ENCODE measurements around the gene ARHGEF28.

The ARHGEF28 gene

DNA sequence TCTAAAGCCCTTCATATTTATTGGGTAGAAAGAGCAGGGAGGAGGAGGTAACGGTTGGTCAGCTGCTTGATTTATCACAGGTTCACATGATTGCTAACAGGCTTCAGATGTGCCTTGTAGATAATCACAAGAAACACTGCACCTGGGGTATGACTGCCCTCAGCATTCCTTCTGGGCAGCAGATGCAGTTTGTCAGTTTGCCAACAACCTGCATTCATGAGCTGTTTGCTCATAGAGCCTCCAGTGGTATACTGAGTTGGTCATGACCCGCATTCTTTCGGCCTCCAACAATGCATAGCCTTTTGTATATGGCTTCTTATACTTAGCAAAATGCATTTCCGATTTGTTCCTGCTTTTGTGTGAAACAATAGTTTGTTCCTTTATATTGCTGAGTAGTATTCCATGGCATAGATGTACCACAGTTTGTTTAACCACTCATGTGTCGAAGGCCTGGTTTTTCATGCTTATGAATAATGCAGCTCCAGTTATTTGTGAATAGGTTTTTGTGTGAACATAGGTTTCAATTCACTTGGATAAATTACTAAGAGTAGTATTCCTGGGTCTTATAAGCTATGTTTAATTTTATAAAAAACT lies 83.6 kb downstream of the ARHGEF28 start:
- no peaks in the 10 kb centered on the region for H3K27me3 ChIP-seq (ENCODE audit: insufficient read depth, low read length, poor library complexity)
- no peaks in the 10 kb centered on the region for H4K20me1 ChIP-seq (ENCODE audit: insufficient read depth, low read length)
- no peaks in the 10 kb centered on the region for H3K9me3 ChIP-seq (ENCODE audit: insufficient read depth, low read length, severe bottlenecking)
- H3K4me3 ChIP-seq (ENCODE audit: low read depth in 1 of 2, low read length in 2 of 2) = no peak overlapping the region
- no peak for DNase-seq
- no peak for TF ChIP-seq EZH2 (IDR thresholded peaks at IDR 0.05; ENCODE audit: borderline replicate concordance, low read depth, low read length, severe bottlenecking)
- TF ChIP-seq, protein P1, sequence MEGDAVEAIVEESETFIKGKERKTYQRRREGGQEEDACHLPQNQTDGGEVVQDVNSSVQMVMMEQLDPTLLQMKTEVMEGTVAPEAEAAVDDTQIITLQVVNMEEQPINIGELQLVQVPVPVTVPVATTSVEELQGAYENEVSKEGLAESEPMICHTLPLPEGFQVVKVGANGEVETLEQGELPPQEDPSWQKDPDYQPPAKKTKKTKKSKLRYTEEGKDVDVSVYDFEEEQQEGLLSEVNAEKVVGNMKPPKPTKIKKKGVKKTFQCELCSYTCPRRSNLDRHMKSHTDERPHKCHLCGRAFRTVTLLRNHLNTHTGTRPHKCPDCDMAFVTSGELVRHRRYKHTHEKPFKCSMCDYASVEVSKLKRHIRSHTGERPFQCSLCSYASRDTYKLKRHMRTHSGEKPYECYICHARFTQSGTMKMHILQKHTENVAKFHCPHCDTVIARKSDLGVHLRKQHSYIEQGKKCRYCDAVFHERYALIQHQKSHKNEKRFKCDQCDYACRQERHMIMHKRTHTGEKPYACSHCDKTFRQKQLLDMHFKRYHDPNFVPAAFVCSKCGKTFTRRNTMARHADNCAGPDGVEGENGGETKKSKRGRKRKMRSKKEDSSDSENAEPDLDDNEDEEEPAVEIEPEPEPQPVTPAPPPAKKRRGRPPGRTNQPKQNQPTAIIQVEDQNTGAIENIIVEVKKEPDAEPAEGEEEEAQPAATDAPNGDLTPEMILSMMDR (IDR thresholded peaks at IDR 0.05; ENCODE audit: borderline replicate concordance, extremely low read depth, low read length, poor library complexity, severe bottlenecking) = no peak
- H3K27ac ChIP-seq (ENCODE audit: low read length) = no peak overlapping the region
- no peak overlapping the region for H3K9ac ChIP-seq (ENCODE audit: low read depth, low read length)
- no peak overlapping the region for H3K4me2 ChIP-seq (ENCODE audit: insufficient read depth, low read length)
- H3K79me2 ChIP-seq (ENCODE audit: insufficient read depth, low read length) = no peaks in the 10 kb centered on the region
- H3K36me3 ChIP-seq (ENCODE audit: insufficient read depth, low read length) = no peaks in the 10 kb centered on the region
- no peak for ATAC-seq (ENCODE audit: insufficient read depth, low read depth)
- H3K4me1 ChIP-seq (ENCODE audit: insufficient read depth, low read length) = no peaks in the 10 kb centered on the region
- no peak overlapping the region for H2AFZ ChIP-seq (ENCODE audit: low read depth, low read length)

DNA sequence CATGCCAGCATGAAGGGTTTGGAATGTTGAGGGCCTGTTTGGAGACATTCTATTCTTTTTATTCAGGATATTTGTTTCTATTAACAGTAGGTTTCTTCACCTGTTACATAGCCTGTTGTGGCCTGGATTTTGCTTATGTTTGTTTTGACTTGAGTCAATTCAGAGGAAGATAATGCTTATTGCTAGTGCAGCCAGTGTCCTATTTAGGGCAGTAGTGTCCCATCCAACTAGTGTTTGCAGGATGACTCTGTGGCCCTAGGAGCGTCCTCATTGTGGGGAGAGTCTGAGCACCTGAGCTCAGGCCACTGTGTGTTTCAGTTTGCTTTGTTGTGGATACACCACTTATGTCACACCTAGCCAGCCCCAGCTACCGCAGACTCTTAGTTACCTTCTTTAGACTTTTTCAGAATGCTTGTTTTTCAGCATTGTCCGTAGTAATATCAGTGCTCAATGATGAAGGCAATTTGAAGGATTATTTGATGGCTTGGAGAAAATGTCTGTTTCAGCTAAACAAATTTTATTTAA lies 90.3 kb downstream of the ARHGEF28 start:
- no peak overlapping the region for H3K27ac ChIP-seq (ENCODE audit: low read length)
- no peaks in the 10 kb centered on the region for H4K20me1 ChIP-seq (ENCODE audit: insufficient read depth, low read length)
- no peak for ATAC-seq (ENCODE audit: insufficient read depth, low read depth)
- no peaks in the 10 kb centered on the region for H3K27me3 ChIP-seq (ENCODE audit: insufficient read depth, low read length, poor library complexity)
- no peaks in the 10 kb centered on the region for H3K4me1 ChIP-seq (ENCODE audit: insufficient read depth, low read length)
- H3K4me2 ChIP-seq (ENCODE audit: insufficient read depth, low read length) = no peak overlapping the region
- H3K9ac ChIP-seq (ENCODE audit: low read depth, low read length) = no peak overlapping the region
- DNase-seq = no peak
- no peaks in the 10 kb centered on the region for H3K36me3 ChIP-seq (ENCODE audit: insufficient read depth, low read length)
- no peak overlapping the region for H3K4me3 ChIP-seq (ENCODE audit: low read depth in 1 of 2, low read length in 2 of 2)
- H2AFZ ChIP-seq (ENCODE audit: low read depth, low read length) = no peak overlapping the region
- no peak for TF ChIP-seq EZH2 (IDR thresholded peaks at IDR 0.05; ENCODE audit: borderline replicate concordance, low read depth, low read length, severe bottlenecking)
- TF ChIP-seq, protein P1 (IDR thresholded peaks at IDR 0.05; ENCODE audit: borderline replicate concordance, extremely low read depth, low read length, poor library complexity, severe bottlenecking) = no peak
- no peaks in the 10 kb centered on the region for H3K9me3 ChIP-seq (ENCODE audit: insufficient read depth, low read length, severe bottlenecking)
- no peaks in the 10 kb centered on the region for H3K79me2 ChIP-seq (ENCODE audit: insufficient read depth, low read length)

DNA sequence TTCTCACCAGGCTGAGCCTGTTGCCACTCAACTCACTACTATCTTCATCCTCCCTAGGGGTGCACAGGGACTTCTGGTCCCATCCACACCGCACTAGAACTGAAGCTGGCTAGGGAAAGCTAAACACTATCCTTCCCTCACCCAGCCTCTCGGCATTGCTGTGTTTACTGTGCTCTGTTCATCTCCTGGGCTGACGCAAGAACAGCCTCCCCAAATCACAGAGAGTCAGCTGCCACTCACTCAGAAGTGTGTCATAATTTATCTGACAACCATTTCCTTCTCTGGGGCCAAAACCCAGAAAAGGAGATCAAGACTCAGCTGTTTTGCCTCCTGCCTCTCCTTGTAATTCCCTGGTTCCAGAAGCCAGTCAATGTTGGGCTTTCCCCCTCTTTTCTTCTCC lies 92.8 kb downstream of the ARHGEF28 start:
- ATAC-seq (ENCODE audit: insufficient read depth, low read depth) = no peak
- no peaks in the 10 kb centered on the region for H3K9me3 ChIP-seq (ENCODE audit: insufficient read depth, low read length, severe bottlenecking)

More for the DNA sequence above, 92.8 kb downstream of the ARHGEF28 start:
- H4K20me1 ChIP-seq (ENCODE audit: insufficient read depth, low read length) = no peaks in the 10 kb centered on the region
- no peak overlapping the region for H3K4me2 ChIP-seq (ENCODE audit: insufficient read depth, low read length)
- TF ChIP-seq EZH2 (IDR thresholded peaks at IDR 0.05; ENCODE audit: borderline replicate concordance, low read depth, low read length, severe bottlenecking) = no peak
- TF ChIP-seq, protein P1 (IDR thresholded peaks at IDR 0.05; ENCODE audit: borderline replicate concordance, extremely low read depth, low read length, poor library complexity, severe bottlenecking) = no peak
- H2AFZ ChIP-seq (ENCODE audit: low read depth, low read length) = no peak overlapping the region
- no peaks in the 10 kb centered on the region for H3K27me3 ChIP-seq (ENCODE audit: insufficient read depth, low read length, poor library complexity)
- H3K79me2 ChIP-seq (ENCODE audit: insufficient read depth, low read length) = no peaks in the 10 kb centered on the region
- H3K27ac ChIP-seq (ENCODE audit: low read length) = no peak overlapping the region
- DNase-seq = no peak
- H3K9ac ChIP-seq (ENCODE audit: low read depth, low read length) = no peak overlapping the region
- no peak overlapping the region for H3K4me3 ChIP-seq (ENCODE audit: low read depth in 1 of 2, low read length in 2 of 2)
- no peaks in the 10 kb centered on the region for H3K36me3 ChIP-seq (ENCODE audit: insufficient read depth, low read length)
- no peaks in the 10 kb centered on the region for H3K4me1 ChIP-seq (ENCODE audit: insufficient read depth, low read length)

Data from DND-41 (cell line).